Body of pancreas (tissue), 4 donors: ENCODE results near the gene MT1E.

ENCODE experiments used
- POLR2A ChIP-seq, 3 donors: fragments of 450-650 bp; IDR thresholded peaks; one replicate each; pipeline ENCODE4 v1.6.1; 2016; ENCODE audit warnings: antibody characterized with exemption in 3 of 3, mild to moderate bottlenecking in 2 of 3
- TF ChIP-seq, protein P1 (sequence below), 7 experiments: fragments of 450-650 bp in 4 of 7; fragments of 200-600 bp in 3 of 7; sonication (generic) in 3 of 7; IDR thresholded peaks; one replicate each; pipeline ENCODE4 v1.5.1; 2016 to 2019; ENCODE audit warnings: antibody characterized with exemption in 7 of 7

DNA sequence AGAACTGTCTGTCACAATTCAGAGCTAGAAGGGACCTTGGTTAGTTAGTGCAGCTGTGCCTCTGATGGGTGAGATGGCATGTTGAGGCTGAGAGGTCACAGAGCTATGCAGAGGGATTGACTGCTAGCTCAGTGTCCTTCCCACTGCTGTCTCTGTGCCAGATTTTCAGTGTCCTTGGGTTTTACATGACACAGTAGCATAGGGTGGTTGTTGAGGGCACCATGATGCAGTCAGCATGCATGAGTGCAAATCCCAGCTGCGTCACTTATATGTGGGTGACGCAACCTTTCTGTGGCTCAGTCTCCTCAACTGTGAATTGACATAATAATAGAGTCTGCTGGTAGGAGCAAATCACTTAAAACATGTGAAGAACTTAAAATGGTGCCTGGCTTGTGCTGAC, 15.6 kb downstream of the MT1E start:
- TF ChIP-seq, protein P1, sequence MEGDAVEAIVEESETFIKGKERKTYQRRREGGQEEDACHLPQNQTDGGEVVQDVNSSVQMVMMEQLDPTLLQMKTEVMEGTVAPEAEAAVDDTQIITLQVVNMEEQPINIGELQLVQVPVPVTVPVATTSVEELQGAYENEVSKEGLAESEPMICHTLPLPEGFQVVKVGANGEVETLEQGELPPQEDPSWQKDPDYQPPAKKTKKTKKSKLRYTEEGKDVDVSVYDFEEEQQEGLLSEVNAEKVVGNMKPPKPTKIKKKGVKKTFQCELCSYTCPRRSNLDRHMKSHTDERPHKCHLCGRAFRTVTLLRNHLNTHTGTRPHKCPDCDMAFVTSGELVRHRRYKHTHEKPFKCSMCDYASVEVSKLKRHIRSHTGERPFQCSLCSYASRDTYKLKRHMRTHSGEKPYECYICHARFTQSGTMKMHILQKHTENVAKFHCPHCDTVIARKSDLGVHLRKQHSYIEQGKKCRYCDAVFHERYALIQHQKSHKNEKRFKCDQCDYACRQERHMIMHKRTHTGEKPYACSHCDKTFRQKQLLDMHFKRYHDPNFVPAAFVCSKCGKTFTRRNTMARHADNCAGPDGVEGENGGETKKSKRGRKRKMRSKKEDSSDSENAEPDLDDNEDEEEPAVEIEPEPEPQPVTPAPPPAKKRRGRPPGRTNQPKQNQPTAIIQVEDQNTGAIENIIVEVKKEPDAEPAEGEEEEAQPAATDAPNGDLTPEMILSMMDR (IDR thresholded peaks at IDR 0.05), result no peak
- no peak for TF ChIP-seq POLR2A (IDR thresholded peaks at IDR 0.05)
